Fibroblast of lung (primary cell): ENCODE data around the gene NFE2L3.

ENCODE experiments used
- CTCF ChIP-seq, 2 donors: IDR thresholded peaks in 1 of 2; conservative IDR thresholded peaks in 1 of 2; 1 replicate in 1 of 2; 2 replicates in 1 of 2; pipeline ENCODE4 v1.5.1; 2011 to 2012; ENCODE audit warnings: low read length in 2 of 2, control low read depth in 1 of 2, inconsistent platforms in 1 of 2, low read depth in 1 of 2, mild to moderate bottlenecking in 1 of 2
- EZH2 ChIP-seq: IDR thresholded peaks from 2 replicates; pipeline ENCODE4 v1.5.1; 2012; ENCODE audit warnings: low read length, control low read depth, mild to moderate bottlenecking; ENCODE audit errors: missing control alignments

GRCh38 chr7:26105931-26106330 is 46.1 kb upstream of the NFE2L3 start:
- TF ChIP-seq CTCF (conservative IDR thresholded peaks at IDR 0.05 in 1 of 2, IDR thresholded peaks at IDR 0.05 in 1 of 2; ENCODE audit: low read depth in 1 of 2, low read length in 2 of 2) (no peak), EZH2 (no peak)
